ENCODE measurements around the gene KRTCAP2.
"Not testable (repeated sequence)": the region's sequence is repeated elsewhere in the genome, so short reads cannot be mapped to it uniquely, and the experiment has no call there.

Gene KRTCAP2

GRCh38 chr1:155181371-155182051, 8.4 kb upstream of the KRTCAP2 start:
- no peak for DNase-seq

GRCh38 chr1:155179112-155180031, 6.3 kb upstream of the KRTCAP2 start:
- no peak for DNase-seq

GRCh38 chr1:155178441-155179111, 5.5 kb upstream of the KRTCAP2 start:
- no peak for DNase-seq

GRCh38 chr1:155177918-155178281, 4.8 kb upstream of the KRTCAP2 start:
- no peak for DNase-seq

- DNase-seq, result no peak
Measured at GRCh38 chr1:155177192-155177917, 4.3 kb upstream of the KRTCAP2 start.

GRCh38 chr1:155176544-155177071, 3.5 kb upstream of the KRTCAP2 start:
- DNase-seq, result peak; percentile 91

GRCh38 chr1:155175927-155176371, 2.8 kb upstream of the KRTCAP2 start:
- peak; percentile 44 for DNase-seq

- DNase-seq, result no peak
Measured at GRCh38 chr1:155175281-155175926, 2.3 kb upstream of the KRTCAP2 start.

- DNase-seq, result peak; percentile 91
Measured at GRCh38 chr1:155174324-155175280, 1.5 kb upstream of the KRTCAP2 start.

- DNase-seq, result peak; percentile 94
Measured at GRCh38 chr1:155173478-155174323, 597 bp upstream of the KRTCAP2 start, which contains the start of gene TRIM46. TSS of gene TRIM46 (plus strand) at chr1:155173849. CDS start at chr1:155173967, 118 bp downstream.

- DNase-seq, result no peak
Measured at GRCh38 chr1:155171836-155172731, 1.0 kb downstream of the KRTCAP2 start.

- DNase-seq, result no peak
Measured at GRCh38 chr1:155170806-155171205, 2.3 kb downstream of the KRTCAP2 start.

- DNase-seq, result no peak
Measured at GRCh38 chr1:155170101-155170785, 2.9 kb downstream of the KRTCAP2 start.

- DNase-seq, result no peak
Measured at GRCh38 chr1:155169541-155169940, 3.6 kb downstream of the KRTCAP2 start.

- no peak for DNase-seq
Measured at GRCh38 chr1:155168456-155169210, 4.5 kb downstream of the KRTCAP2 start.

- DNase-seq, result not testable (repeated sequence)
Measured at GRCh38 chr1:155168105-155168445, 5.0 kb downstream of the KRTCAP2 start.

Measured in NCI-H345 (cell line).